SK-N-SH treated with all-trans-retinoic acid at 6 μM for 48 hours (cell line): ENCODE results near the gene SCIMP.
"Not testable (repeated sequence)": the region's sequence is repeated elsewhere in the genome, so short reads cannot be mapped to it uniquely, and the experiment has no call there.

ENCODE experiments used
- ARNTL ChIP-seq: fragments of 450-650 bp; formaldehyde crosslinking; IDR thresholded peaks from 2 replicates; pipeline ENCODE4 v1.5.0; 2020; ENCODE audit warnings: low read depth, mild to moderate bottlenecking, moderate library complexity, borderline replicate concordance
- CREB5 ChIP-seq: fragments of 250-450 bp; sonication (Bioruptor Pico); IDR thresholded peaks from 2 replicates; pipeline ENCODE4 v1.5.1; 2020; ENCODE audit warnings: low read depth, mild to moderate bottlenecking, moderate library complexity
- ESRRG ChIP-seq: fragments of 250-450 bp; sonication (Bioruptor Pico); IDR thresholded peaks from 2 replicates; pipeline ENCODE4 v1.6.1; 2021; ENCODE audit warnings: mild to moderate bottlenecking
- ISL1 ChIP-seq: fragments of 250-450 bp; sonication (Bioruptor Pico); IDR thresholded peaks from 2 replicates; pipeline ENCODE4 v2.1.2; 2022; ENCODE audit warnings: mild to moderate bottlenecking, moderate library complexity
- PATZ1 ChIP-seq: fragments of 250-450 bp; sonication (Bioruptor Pico); IDR thresholded peaks from 2 replicates; pipeline ENCODE4 v1.8.0; 2020; ENCODE audit warnings: mild to moderate bottlenecking, moderate library complexity, borderline replicate concordance
- RARB ChIP-seq: fragments of 250-450 bp; sonication (Bioruptor Pico); IDR thresholded peaks from 2 replicates; pipeline ENCODE4 v1.8.0; 2021; ENCODE audit warnings: mild to moderate bottlenecking, moderate library complexity
- SNAI2 ChIP-seq: fragments of 250-450 bp; sonication (Bioruptor Pico); IDR thresholded peaks from 2 replicates; pipeline ENCODE4 v1.5.0; 2020; ENCODE audit warnings: mild to moderate bottlenecking, moderate library complexity
- TOX ChIP-seq: fragments of 250-450 bp; sonication (Bioruptor Pico); IDR thresholded peaks from 2 replicates; pipeline ENCODE4 v1.8.0; 2021; ENCODE audit warnings: mild to moderate bottlenecking, moderate library complexity, borderline replicate concordance
- ZC3H10 ChIP-seq: fragments of 250-450 bp; sonication (Bioruptor Pico); IDR thresholded peaks from 2 replicates; pipeline ENCODE4 v1.5.1; 2021; ENCODE audit warnings: mild to moderate bottlenecking, moderate library complexity
- ZFP3 ChIP-seq: fragments of 250-450 bp; sonication (Bioruptor Pico); IDR thresholded peaks from 2 replicates; pipeline ENCODE4 v1.5.0; 2020; ENCODE audit warnings: mild to moderate bottlenecking, moderate library complexity
- ZFP30 ChIP-seq: fragments of 450-650 bp; formaldehyde crosslinking; IDR thresholded peaks from 2 replicates; pipeline ENCODE4 v1.5.0; 2022; ENCODE audit warnings: mild to moderate bottlenecking, moderate library complexity
- ZNF565 ChIP-seq: fragments of 450-650 bp; formaldehyde crosslinking; conservative IDR thresholded peaks from 2 replicates; pipeline ENCODE4 v1.5.0; 2020; ENCODE audit warnings: low read depth, mild to moderate bottlenecking, moderate library complexity

DNA sequence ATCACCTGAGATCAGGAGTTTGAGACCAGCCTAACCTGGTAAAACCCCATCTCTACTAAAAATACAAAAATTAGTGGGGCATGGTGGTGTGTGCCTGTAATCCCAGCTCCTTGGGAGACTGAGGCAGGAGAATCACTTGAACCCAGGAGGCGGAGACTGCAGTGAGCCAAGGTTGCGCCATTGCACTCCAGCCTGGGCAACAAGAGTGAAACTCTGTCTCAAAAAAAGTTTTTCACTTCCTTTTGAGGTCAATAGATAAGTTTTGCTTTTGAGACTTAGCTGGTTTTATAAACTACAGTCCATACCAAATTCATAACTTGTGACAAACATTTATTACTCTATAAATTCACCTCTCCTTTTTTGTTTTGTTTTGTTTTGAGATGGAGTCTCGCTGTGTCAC lies 72.9 kb downstream of the SCIMP start:
- not testable (repeated sequence) for TF ChIP-seq ZNF565 (CRISPR knock-in tag); RARB (CRISPR knock-in tag); ZFP30; TOX; CREB5; ZFP3 (CRISPR knock-in tag); PATZ1; ARNTL (CRISPR knock-in tag); ESRRG (CRISPR knock-in tag); SNAI2 (CRISPR knock-in tag); ZC3H10 (CRISPR knock-in tag); ISL1 (CRISPR knock-in tag)
